Left lung (tissue), 10 donors: ENCODE measurements around the gene FUT8. TPM values are rescaled to one million over a fixed set of nuclear protein-coding genes. Genes with fewer than 3 reads are reported as not detected.
A peak's percentile ranks its signal among the peaks of the same experiment; 100 is the strongest.
"Not testable (repeated sequence)": the region's sequence is repeated elsewhere in the genome, so short reads cannot be mapped to it uniquely, and the experiment has no call there.

Experiments
- ATAC-seq: fragments of 200-7000 bp; cut with Tn5 transposase; one replicate; pipeline ENCODE4 v1.9.1; 2020; ENCODE audit warnings: moderate library complexity
- DNase-seq, 4 donors: peaks; one replicate each; pipeline ENCODE4 v3.0.0-alpha.2; 2013 to 2020
- H3K27ac ChIP-seq, 2 donors: fragments of 200-600 bp; sonication (generic) in 1 of 2; one replicate each; pipeline versions ENCODE4 v1.5.0 to v1.8.0; 2020 to 2021
- H3K27me3 ChIP-seq, 2 donors: fragments of 200-600 bp; sonication (generic) in 1 of 2; one replicate each; pipeline versions ENCODE4 v1.5.0 to v1.8.0; 2020 to 2021
- H3K36me3 ChIP-seq, 2 donors: fragments of 200-600 bp; sonication (generic) in 1 of 2; one replicate each; pipeline versions ENCODE4 v1.5.0 to v1.8.0; 2020 to 2021
- H3K4me1 ChIP-seq, 2 donors: fragments of 200-600 bp; one replicate each; pipeline ENCODE4 v1.8.0; 2021
- H3K4me3 ChIP-seq, 2 donors: fragments of 200-600 bp; sonication (generic) in 1 of 2; one replicate each; pipeline versions ENCODE4 v1.5.0 to v1.8.0; 2020 to 2021; ENCODE audit warnings: mild to moderate bottlenecking in 1 of 2
- H3K9me3 ChIP-seq, 2 donors: fragments of 200-600 bp; sonication (generic) in 1 of 2; one replicate each; pipeline versions ENCODE4 v1.5.0 to v1.8.0; 2020 to 2021
- CTCF ChIP-seq, 2 donors: fragments of 200-600 bp; sonication (generic) in 1 of 2; IDR thresholded peaks; one replicate each; pipeline versions ENCODE4 v1.5.0 to v1.8.0; 2021; ENCODE audit warnings: antibody characterized with exemption in 2 of 2
- intact Hi-C, 2 donors: fragments of 100-400 bp; cut with DNase I; formaldehyde crosslinking; loops; one replicate each; pipeline versions ENCODE4 v1.11.2 to v1.14.2; 2022
- polyA plus RNA-seq, 6 donors: library from polyadenylated mRNA; unstranded; fragments of 120-200 nt; gene quantifications; one replicate each; pipeline ENCODE4 v1.2.1, GENCODE V29; 2013; ENCODE audit not compliant: insufficient read length in 6 of 6
- total RNA-seq, 2 donors: library from RNA; stranded (reverse); fragmentation: NEBNext Ultra II Directional; extraction: Animal tissue kit (Norgen Biotek cat#: 25700); gene quantifications; one replicate each; pipeline ENCODE4 v1.2.1, GENCODE V29; 2021
- donor health status: DM: no; HTN: yes; CAD: no.
- donor health status: DM: no; HTN: no; CAD: no.

Gene FUT8
- total and polyA plus RNA-seq, 8 donors = 28.7 to 41.1 (median 33.9) TPM

GRCh38 chr14:65689070-65689469 is 276.5 kb downstream of the FUT8 start:
- DNase-seq (no peak), ATAC-seq (no peak)
- Histone ChIP-seq H3K4me3 (no peak overlapping the region), H3K9me3 (peaks cover 0 to 9% of the 10 kb centered on the region in 2 donors), H3K4me1 (no peaks in the 10 kb centered on the region), H3K27ac (no peak overlapping the region), H3K27me3 (no peaks in the 10 kb centered on the region), H3K36me3 (no peaks in the 10 kb centered on the region)
- no peak for TF ChIP-seq CTCF (IDR thresholded peaks at IDR 0.05)
- intact Hi-C loops = no loop called here

- ATAC-seq, DNase-seq, H3K27ac ChIP-seq, H3K27me3 ChIP-seq, H3K4me3 ChIP-seq, H3K36me3 ChIP-seq, H3K4me1 ChIP-seq, intact Hi-C loops: not testable (repeated sequence)
- H3K9me3 ChIP-seq = peaks cover 0 to 14% of the 10 kb centered on the region in 2 donors
These were observed 280.0 kb downstream of the FUT8 start for GRCh38 chr14:65692566-65692965.

- Histone ChIP-seq H3K36me3 (no peaks in the 10 kb centered on the region), H3K9me3 (peaks cover 0 to 14% of the 10 kb centered on the region in 2 donors), H3K27me3 (no peaks in the 10 kb centered on the region), H3K27ac (no peak overlapping the region), H3K4me1 (no peaks in the 10 kb centered on the region), H3K4me3 (no peak overlapping the region)
- DNase-seq = no peak
- ATAC-seq = no peak
- no peak for TF ChIP-seq CTCF (IDR thresholded peaks at IDR 0.05)
- intact Hi-C loops = no loop called here
These were observed 284.3 kb downstream of the FUT8 start for GRCh38 chr14:65696801-65697200.

GRCh38 chr14:65703521-65703920 is 291.0 kb downstream of the FUT8 start:
- Histone ChIP-seq H3K4me1 (no peaks in the 10 kb centered on the region), H3K27ac (no peak overlapping the region), H3K9me3 (peaks cover 0 to 16% of the 10 kb centered on the region in 2 donors), H3K27me3 (no peaks in the 10 kb centered on the region), H3K36me3 (no peaks in the 10 kb centered on the region), H3K4me3 (no peak overlapping the region)
- ATAC-seq (no peak), DNase-seq (peak in 1 of 4 donors; percentile 23)
- TF ChIP-seq CTCF (IDR thresholded peaks at IDR 0.05) = no peak
- intact Hi-C loops = no loop called here

- Histone ChIP-seq H3K4me3 (no peak overlapping the region), H3K27ac (no peak overlapping the region), H3K9me3 (peaks cover 0 to 16% of the 10 kb centered on the region in 2 donors), H3K36me3 (no peaks in the 10 kb centered on the region), H3K27me3 (no peaks in the 10 kb centered on the region), H3K4me1 (no peaks in the 10 kb centered on the region)
- intact Hi-C loops = no loop called here
- ATAC-seq = no peak
- DNase-seq = peak in 2 of 4 donors; percentile 33 to 35
- TF ChIP-seq CTCF (IDR thresholded peaks at IDR 0.05) = no peak
These were observed 291.5 kb downstream of the FUT8 start for GRCh38 chr14:65703996-65704395.

- ATAC-seq = peak; percentile 55
These were observed 291.9 kb downstream of the FUT8 start for GRCh38 chr14:65704437-65704836.

More at GRCh38 chr14:65704437-65704836, 291.9 kb downstream of the FUT8 start:
- Histone ChIP-seq H3K4me1 (no peaks in the 10 kb centered on the region), H3K9me3 (peaks cover 0 to 16% of the 10 kb centered on the region in 2 donors), H3K27me3 (no peaks in the 10 kb centered on the region), H3K27ac (no peak overlapping the region), H3K36me3 (no peaks in the 10 kb centered on the region), H3K4me3 (no peak overlapping the region)
- intact Hi-C loops = no loop called here
- peak in 2 of 4 donors; percentile 25 to 40 for DNase-seq
- TF ChIP-seq CTCF (IDR thresholded peaks at IDR 0.05) = no peak
